Measurements from ENCODE around the gene SSR2. TPM values are rescaled to one million over a fixed set of nuclear protein-coding genes. Genes with fewer than 3 reads are reported as not detected.

The SSR2 gene
- total and polyA plus RNA-seq, 10 donors: 152 to 291 (median 194) TPM

- peak; percentile 94 for DNase-seq
- Histone ChIP-seq H3K4me3 (peak overlapping the region in 2 of 8 donors; percentile 4 to 46), H3K27me3 (replicated peaks in 1 of 7) (no peaks in the 10 kb centered on the region), H3K27ac (peak overlapping the region; percentile 60 to 99 (median 92)), H3K4me1 (peaks cover 93 to 100% (median 98%) of the 10 kb centered on the region in 6 donors), H3K36me3 (peaks cover 0 to 80% (median 31%) of the 10 kb centered on the region in 6 donors), H3K9me3 (no peaks in the 10 kb centered on the region)
- TF ChIP-seq CTCF (IDR thresholded peaks at IDR 0.05 in 8 of 11, conservative IDR thresholded peaks at IDR 0.05 in 3 of 11) (peak in 1 of 11 experiments; percentile 18), POLR2AphosphoS5 (IDR thresholded peaks at IDR 0.05) (peak; percentile 72 to 80 (median 75)), POLR2A (IDR thresholded peaks at IDR 0.05) (no peak)
- intact Hi-C loops (cut with DNase I; ENCODE audit: low total_unique reads): no loop called here
- WGBS, 5 donors: 12 to 23% (median 14%) methylated on average over 11 of the region's 11 CpGs
These were observed 50.1 kb downstream of the SSR2 start for GRCh38 chr1:155970531-155971167.

DNA sequence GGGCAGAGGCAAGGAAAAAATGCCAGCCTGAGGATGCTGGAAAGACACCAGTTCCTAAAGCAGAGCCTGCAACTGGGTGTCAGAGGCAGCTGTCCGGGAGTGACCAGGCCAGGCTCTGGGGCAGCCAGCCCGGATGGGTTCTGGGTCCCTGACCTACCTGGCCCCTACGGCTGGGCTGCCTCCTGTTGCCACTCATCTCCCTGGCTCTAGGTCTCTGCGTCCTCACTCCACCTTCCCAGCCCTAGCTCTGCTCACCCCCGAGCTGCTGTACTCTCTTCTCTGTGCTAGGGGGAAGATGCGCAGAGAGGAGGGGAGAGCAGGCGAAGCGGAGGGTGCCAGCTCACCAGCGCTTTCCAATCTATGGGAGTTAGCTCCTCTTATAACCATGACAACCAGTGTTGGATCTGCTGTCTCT is 51.4 kb downstream of the SSR2 start:
- DNase-seq: no peak
- peaks cover 81 to 100% (median 91%) of the 10 kb centered on the region in 6 donors for H3K4me1 ChIP-seq
- peak overlapping the region in 1 of 8 donors; percentile 41 for H3K4me3 ChIP-seq
- H3K9me3 ChIP-seq: no peaks in the 10 kb centered on the region
- no peaks in the 10 kb centered on the region for H3K27me3 ChIP-seq (replicated peaks in 1 of 7)
- intact Hi-C loops (cut with DNase I; ENCODE audit: low total_unique reads): no loop called here
- H3K36me3 ChIP-seq: peaks cover 2 to 89% (median 44%) of the 10 kb centered on the region in 6 donors
- WGBS, 5 donors: 59 to 80% (median 72%) methylated on average over 7 to 9 of the region's 9 CpGs
- peak overlapping the region; percentile 60 to 99 (median 92) for H3K27ac ChIP-seq
- TF ChIP-seq CTCF (IDR thresholded peaks at IDR 0.05 in 8 of 11, conservative IDR thresholded peaks at IDR 0.05 in 3 of 11) (no peak), POLR2A (IDR thresholded peaks at IDR 0.05) (no peak), POLR2AphosphoS5 (IDR thresholded peaks at IDR 0.05) (peak; percentile 14 to 65 (median 38))

DNA sequence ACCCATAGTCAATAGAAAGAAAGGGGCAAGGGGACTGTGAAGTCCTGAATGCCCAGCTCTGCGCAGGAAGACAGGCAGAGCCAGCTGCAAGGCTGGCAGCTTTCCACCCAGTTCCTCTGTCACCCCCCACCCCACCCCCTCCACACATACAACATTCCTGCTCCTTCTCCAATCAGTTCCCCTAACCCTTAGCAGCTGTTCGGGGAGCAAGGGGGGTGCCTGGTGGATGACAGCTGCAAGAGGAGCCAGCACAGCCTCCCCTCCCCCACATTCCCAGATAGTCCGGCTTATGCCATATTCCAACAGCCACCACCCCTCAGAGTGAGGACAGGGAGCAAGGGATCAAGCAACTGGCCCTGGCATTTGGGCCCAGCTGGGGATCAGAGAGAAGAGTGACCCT is 52.1 kb downstream of the SSR2 start:
- H3K27ac ChIP-seq: peak overlapping the region; percentile 55 to 99 (median 92)

More for the DNA sequence above, 52.1 kb downstream of the SSR2 start:
- peaks cover 74 to 97% (median 84%) of the 10 kb centered on the region in 6 donors for H3K4me1 ChIP-seq
- no peaks in the 10 kb centered on the region for H3K27me3 ChIP-seq (replicated peaks in 1 of 7)
- WGBS, 5 donors: 37 to 64% (median 47%) methylated on average over 3 of the region's 3 CpGs
- peak overlapping the region in 1 of 8 donors; percentile 41 for H3K4me3 ChIP-seq
- intact Hi-C loops (cut with DNase I; ENCODE audit: low total_unique reads): no loop called here
- no peaks in the 10 kb centered on the region for H3K9me3 ChIP-seq
- H3K36me3 ChIP-seq: peaks cover 3 to 89% (median 50%) of the 10 kb centered on the region in 6 donors
- DNase-seq: no peak
- no peak for TF ChIP-seq POLR2AphosphoS5 (IDR thresholded peaks at IDR 0.05)
- no peak for TF ChIP-seq CTCF (IDR thresholded peaks at IDR 0.05 in 8 of 11, conservative IDR thresholded peaks at IDR 0.05 in 3 of 11)
- TF ChIP-seq POLR2A (IDR thresholded peaks at IDR 0.05): no peak
